HG03196 (cell line): Measurements from ENCODE around the gene OTULIN.
A peak's percentile ranks its signal among the peaks of the same experiment; 100 is the strongest.

Experiments used
- ATAC-seq: cut with Tn5 transposase; IDR thresholded peaks from one replicate; pipeline ENCODE4 v1.9.1; 2021; ENCODE audit not compliant: unreplicated experiment

OTULIN gene

DNA sequence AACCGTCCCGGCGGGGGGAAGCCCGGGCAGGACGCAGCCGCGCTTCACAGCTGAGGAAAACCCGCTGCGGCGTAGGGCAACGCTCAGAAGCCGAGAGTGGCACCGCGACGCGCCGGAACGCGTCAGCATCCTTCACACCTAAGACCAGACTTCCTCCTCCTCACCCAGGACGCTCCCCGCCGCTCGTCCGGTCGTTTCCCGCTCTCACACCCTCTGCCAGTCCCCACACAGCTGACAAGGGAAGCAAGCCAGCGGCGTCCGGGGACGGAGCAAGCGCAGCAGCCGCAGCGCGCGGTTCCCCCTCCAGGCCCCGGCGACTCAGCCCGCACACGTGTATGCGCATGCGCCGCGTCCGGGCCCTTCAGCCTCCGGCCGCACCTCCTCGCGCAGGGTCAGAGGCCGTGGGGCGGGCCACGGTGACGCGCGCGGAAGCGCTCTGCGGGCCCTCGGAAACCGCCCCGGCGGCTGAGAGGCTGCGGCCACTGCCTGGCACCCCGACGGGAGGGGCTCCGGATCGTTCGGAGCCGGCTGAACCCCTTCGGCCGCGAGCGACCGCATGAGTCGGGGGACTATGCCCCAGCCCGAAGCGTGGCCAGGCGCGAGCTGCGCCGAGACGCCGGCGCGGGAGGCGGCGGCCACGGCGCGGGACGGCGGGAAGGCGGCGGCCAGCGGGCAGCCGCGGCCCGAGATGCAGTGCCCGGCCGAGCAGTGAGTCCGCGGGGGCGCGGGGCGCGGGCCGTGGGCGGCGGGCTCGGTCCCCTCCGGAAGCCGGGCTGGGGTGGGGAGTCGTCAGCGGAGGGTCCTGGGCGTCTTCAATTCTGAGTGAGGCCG is at the start of gene OTULIN:
TSS of gene OTULIN (plus strand) at position 449 of the 831 bp plus-strand sequence. CDS start at position 557, 108 bp downstream.
- peak; percentile 64 for ATAC-seq

DNA sequence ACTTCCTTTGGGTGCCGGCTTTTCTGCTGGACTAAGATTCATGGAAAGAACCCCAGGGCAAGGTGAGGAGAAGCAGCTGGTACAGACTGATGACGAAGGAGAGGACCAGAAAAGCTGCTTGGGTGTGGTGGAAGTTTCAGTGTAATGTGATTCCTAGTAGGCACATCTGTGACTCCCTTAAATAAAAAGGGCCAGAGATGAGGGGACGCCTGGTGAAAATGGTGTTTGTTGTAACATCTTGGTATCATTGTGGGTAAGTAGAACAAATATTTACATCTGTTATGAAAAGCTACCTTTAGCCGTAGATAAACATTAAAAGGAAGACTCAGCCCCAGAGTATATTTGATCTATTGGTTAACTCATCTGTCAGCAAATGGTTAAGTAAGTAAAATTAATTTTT is 49.2 kb upstream of the OTULIN start:
- no peak for ATAC-seq

DNA sequence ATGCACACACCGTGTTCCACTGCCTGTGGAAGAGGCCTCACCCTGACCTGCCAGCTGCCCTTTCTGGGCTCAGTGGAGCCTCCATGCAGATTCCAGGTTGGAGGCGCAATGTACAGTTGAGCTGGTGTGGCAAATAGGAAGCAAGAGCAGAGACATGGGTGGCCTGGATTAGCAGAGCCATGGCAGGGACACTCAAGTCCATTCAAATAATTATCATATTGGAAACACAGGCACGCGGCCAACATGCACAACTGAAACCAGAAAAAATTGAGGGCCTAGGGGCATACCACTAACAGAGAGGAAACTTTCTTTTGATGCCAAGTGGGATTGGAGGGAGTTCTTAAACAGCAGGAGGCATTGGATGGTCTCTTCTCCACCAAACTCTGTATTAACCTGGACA is 47.1 kb upstream of the OTULIN start:
- no peak for ATAC-seq

DNA sequence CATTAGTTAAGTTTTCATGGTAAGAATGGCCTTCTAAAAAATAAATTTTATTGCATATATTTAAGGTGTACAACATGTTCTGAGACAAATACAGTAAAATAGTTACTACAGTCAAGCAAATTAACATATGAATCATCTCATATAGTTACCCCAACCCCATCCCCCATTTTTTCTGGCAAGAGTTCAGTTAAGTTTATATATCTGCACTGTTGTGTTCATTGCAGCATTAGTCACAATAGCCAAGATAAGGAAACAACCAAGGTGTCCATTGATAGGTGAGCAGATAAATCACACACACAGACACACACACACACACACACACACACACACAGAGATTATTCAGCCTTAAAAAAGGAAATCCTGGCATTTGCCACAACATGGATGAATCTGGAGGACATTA is 37.2 kb upstream of the OTULIN start:
- ATAC-seq = no peak

DNA sequence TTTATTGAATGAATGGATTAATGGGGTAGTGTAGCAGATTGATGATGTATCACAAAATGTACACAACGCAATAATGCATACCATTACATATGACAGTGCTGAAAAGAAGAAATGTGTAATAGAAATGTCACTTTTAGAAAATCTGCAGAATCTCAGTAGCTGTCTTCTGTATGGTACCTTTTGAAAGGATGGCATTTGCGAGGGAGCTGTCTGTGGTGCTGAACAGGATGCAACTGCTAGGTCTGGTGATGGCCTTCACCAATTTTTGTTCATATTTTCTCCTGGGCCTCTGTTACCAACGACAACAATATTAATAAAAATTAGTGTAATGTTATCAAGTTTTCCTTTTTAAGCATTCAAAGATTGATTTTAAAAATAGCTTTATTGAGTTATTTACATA is 36.2 kb upstream of the OTULIN start:
- no peak for ATAC-seq

DNA sequence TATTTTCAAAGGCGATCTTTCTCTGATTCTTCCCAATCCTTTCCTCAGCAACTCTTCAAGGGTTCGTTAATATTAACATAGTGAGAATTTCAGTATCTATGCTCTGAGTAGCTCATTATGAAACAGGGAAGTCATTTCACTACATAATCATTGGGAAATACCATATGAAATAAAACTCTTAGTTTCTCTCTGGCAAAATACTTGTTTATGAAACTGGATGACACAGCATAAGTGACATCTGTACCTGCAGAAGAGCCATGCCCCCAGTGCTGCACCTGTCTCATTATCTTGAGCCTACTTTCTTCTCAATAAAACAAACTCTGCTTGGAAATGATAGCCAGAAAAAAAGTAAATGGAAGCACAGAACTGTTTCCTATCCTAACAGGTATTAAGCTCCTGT is 33.8 kb upstream of the OTULIN start:
- ATAC-seq = no peak

DNA sequence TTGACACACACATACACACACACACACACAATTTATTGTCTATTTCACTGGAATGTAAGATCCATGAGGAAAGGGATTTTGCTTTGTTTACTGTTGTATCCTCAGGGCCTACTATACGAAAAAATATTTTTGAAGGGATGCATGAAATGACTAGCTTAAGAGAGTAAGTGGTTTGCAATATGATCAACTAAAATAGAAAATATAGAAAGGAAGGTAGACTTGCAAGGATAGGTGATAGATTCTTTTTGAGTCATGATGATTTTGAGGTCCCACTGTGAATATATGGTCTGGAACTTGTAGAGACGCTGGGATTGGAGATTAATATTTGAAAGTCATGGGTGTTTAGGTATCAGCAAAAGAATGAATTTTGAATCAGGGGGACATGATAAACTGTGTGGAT is 28.9 kb upstream of the OTULIN start:
- no peak for ATAC-seq

DNA sequence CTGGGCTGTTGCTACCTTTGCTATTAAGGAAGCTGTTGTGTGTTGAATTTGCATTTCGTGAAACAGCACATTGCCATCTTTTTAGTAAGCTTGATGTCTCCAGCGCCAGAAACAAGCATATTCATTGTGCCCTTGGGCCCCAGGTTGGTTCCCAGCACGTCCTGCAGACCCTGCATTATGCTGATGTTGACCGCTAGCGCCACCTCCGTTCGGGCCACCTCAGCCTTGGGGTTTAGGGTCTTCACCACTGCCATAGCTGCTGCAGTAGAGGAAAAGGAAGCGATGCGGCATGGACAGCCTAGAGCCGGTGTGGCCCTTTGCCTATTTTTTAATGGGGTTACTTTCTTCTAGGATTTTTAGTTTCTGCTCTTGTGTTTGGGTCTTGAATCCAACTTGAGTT is 23.8 kb upstream of the OTULIN start:
- no peak for ATAC-seq

DNA sequence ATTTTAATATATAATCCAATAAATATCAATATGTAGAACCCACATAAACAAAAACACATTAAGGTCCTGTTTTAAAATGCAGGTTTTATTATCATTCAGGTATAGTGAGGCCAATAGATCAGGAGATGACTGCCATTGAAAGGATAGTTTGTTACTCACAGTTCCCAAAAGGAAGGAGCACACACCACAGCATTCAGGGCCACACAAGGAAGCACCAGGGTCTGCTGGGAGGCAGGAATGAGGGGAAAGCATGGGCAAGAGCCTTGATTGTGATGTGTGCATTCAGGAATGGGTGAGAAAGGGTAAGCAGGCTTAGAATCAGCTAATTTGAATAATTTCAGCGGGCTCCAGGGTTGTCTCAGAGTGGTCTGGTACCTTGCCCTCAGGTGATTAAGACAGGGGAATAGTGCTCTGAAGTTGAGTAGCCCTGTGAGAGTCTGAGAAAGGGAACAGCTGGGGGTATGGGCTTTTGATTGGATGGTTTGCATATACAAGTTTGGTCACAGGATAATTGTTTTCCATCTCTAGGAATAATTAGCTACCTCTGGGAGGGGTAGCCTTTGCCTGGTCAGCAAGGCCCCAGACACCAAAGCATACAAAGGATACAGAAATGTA is 19.8 kb upstream of the OTULIN start:
- no peak for ATAC-seq

DNA sequence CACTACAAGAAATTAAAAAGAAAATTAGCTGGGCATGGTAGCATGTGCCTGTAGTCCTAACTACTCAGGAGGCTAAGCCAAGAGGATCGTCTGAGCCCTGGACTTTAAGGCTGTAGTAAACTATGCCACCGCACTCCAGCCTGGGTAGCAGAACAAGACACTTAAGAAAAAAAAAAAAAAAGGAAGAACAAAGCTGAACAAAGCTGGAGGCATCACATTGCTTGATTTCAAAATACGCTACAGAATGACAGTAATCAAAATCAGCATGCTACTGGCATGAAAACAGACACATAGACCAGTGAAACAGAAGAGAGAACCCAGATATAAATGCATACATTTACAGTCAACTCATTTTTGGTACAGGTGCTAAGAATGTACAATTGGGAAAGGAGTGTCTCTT is 14.5 kb upstream of the OTULIN start:
- no peak for ATAC-seq

DNA sequence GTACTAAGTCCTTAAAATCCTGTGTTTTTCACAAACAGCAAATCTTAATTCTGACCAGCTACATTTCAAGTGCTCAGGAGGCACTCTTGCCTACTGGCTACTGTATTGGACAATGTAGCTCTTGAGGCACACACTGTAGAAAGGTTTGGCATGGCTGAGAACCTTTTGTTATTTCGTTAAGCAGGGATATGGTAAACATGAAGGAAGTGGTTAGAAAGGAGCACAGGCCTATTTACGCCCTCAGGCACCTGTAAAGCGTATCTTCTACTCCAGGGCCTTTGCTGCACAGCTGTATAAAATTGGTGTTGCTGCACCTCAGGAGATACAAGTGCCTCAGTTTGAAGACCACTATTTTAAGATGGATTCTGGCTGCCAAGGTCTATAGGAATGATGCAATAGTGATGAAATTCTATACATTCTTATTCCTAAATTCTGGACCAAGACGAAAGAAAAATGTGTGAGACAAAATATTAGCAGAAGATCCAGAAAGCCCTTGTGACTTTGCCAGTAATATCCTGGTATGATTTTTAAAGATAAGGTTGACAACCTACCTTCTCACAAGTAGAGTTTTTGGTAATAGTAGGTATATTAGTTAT is 9.3 kb upstream of the OTULIN start:
- no peak for ATAC-seq

DNA sequence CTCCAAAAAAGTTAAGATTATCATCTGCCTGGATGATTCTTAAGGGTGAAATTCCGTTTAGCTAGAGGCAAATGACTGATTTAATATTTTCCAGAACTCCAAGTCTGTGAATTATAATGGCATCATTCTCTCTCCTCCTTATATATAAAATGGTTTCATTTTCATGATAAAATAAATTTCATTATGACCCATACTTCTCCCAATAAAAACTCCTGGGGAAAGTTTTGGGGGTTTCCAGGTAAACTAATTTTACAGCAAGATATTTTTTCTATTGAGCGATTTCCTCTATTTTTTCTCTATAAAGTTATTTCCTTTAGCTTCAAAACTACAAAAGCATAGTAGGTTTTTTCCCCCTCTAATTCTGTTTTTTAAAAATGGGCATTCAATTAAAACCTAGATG is 7.6 kb upstream of the OTULIN start:
- ATAC-seq = no peak

DNA sequence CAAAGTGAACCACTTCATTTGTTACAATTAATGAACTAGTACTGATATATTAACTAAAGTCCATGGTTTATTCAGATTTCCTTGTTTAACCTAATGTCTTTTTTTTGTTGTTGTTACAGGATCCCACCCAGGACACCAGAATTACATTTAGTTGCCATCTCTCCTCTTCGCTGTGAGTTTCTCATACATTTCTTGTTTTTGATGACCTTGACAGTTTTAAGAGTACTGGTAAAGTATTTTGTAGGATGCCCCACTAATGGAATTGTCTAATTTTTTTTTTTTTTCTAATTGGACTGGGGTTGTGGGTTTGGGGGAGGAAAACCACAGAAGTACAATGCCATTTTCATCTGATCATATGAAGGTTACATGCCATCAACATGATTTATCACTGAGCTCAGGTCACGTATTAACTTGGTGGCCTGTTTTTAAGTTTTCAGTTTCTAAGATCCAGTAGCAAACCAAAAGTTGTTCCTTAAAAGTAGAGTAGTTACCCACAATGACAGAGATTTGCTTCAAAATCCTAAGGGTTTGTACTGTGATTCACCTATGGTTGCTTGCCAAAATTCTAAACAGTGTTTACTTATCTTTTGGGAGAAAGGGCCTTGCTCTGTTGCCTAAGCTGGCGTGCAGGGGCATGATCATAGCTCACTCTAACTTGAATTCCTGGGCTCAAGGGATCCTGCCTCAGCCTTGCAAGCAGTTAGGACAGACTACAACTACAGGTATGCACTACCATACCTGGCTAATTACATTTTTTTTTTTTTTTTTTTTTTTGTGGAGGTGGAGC is 4.5 kb upstream of the OTULIN start:
- no peak for ATAC-seq

DNA sequence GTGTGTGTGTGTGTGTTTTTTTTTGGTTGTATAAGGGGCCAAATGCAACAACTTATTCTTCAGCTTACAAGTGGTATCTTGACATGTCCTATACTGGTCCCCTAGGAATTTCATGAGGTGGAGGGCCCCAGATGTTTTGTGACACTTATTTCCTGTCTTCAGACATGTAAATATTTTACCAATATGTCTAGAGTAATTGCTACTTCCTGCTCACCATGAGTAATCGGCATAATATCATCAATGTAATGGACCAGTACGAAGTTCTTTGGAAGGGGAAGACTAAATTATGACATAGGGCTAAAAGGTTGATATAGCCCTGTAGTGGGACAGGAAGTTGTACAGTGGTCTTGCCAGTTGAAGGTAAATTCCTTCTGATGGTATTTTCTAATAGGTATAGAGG is 3.7 kb upstream of the OTULIN start:
- ATAC-seq = no peak

DNA sequence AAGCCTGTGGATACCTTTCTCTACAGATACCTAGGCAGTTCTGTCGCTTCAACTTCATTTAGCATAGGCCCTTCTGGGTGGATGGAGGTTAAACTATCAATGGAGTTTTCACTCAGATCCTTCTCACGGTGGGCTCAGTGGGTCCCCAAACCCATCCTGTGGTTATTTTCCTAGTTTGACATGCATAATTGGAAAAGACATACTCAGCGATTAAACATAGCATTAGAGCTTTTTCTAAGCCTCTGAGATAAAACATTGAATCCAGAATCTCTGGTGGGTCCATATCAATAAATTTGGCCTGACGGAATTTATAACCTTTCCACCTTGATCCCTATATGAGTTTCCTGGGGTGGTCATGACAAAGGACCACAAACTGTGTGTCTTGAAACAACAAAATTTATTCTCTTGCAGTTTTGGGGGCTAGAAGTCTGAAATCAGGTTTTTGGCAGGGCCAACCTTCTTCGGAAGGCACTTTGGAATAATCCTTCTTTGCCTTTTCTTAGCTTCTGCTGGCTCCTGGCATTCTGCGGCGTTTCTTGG is 1.7 kb upstream of the OTULIN start:
- no peak for ATAC-seq

DNA sequence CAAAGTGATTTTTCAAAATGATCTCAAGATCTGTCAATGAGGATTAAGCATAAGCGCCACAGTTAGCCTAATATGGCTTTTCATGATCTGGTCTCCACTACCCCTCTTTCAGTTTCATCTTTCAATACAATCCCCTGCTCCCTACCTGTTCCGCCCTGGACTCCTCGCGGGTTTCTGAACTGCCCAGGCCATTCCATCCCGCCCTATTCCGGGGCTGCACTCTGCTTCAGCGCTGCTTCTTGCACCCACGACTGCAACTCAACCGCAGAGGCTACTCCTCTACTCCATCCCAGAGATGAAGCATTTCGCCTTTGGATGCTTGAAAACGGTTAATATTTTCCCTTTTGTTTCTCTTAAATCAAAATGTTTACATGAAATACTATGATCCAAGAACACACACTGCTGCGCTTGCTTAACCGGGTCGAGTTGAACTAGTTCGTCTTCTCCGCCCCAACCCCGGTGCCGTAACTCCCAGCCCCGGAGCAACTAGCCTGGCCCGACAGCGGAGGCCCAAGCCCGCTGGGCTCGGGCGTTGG is 716 bp upstream of the OTULIN start:
- ATAC-seq = no peak

DNA sequence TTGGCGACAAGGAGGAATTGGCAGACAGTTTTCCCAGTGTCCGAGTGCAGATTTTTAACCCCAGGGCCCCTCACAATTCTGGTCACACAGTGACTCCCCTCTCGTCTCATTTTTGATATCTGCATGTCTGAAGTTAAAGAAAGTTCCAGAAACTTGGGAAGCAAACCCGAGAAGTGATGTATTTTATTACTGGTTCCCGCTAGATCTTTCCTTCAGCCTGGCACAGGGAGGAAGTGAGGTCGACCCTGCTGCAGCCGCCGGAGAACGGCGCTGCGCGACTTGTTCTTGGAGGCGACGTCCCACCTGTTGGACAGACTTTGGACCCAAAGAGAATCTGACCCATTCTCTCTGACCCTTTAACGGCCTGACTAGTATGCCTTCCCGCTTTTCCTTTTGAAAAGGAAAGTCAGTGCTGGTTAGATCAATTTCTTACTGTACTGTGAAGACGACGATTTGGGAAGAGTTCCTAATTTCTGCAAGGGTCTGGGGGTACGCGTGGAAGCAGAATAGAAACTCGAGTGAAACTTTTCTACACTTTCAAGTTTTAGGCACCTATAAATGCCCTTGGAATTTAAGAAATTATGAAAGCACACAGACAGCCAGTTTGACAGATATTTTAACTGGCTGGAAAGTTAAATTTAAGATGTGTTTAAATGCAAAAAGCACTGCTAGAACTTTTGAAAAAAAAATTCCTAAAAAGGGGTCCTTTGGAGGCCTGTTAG is 744 bp downstream of the OTULIN start:
- no peak for ATAC-seq

DNA sequence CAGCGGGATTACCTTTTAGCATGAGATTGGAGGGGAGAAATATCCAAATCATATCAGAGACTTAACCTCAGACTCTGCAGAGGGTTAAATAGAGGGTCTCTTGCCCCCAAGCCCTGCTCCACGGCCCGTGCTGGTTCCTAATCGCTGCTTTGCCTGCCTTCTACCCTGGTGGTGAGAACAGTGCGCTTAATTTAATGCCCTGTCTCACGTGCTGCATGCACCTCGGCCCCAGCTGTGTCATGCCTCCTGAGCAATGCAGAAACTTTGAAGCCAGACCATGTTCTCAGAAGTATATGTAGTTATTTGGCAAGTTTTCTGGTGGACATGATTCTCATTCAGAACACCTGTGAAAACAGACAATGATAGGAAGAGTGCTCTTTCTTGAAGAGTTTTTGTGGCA is 1.4 kb downstream of the OTULIN start:
- ATAC-seq = peak; percentile 30

DNA sequence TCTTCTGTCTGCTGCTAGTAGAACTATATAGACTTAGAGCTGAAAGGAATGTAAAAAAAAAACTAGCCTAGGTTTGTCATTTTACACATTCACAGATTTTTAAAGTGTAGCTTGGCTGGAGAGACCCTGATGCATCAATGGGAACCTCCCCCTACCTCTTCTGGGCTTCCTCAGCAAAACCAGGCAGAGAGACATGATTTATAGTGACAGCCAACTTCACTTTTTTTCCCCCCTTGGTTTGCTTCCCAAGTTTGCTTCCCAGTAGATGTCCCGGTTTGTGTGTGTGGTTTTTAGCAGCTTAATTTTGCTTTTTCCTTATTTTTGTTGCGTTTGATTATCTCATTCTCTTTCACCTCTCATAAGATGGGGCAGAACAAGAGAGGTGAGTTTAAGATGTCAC is 1.8 kb downstream of the OTULIN start:
- no peak for ATAC-seq

DNA sequence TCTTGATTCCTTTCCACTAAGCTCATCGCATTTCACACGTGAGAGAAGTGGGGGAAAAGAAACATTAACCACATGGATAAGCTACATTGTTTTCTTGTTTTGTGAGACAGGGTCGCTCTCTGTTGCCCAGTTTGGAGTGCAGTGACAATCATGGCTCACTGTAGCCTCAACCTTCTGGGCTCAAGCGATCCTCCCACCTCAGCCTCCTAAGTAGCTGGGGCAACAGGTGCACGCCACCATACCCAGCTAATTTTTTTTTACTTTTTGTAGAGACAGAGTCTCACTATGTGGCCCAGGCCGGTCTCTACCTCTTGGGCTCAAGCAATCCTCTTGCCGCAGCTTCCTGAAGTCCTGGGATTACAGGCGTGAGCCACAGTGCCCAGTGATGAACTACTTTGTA is 2.8 kb downstream of the OTULIN start:
- no peak for ATAC-seq
